ENCODE results near the gene COL4A1.

GRCh38 chr13:110244976-110245375 is 62.0 kb downstream of the COL4A1 start:
- TF ChIP-seq CTCF (conservative IDR thresholded peaks at IDR 0.05; ENCODE audit: low read length) (no peak), EZH2phosphoT487 (IDR thresholded peaks at IDR 0.05; ENCODE audit: borderline replicate concordance) (no peak)

All from Loucy (cell line).